NCI-H2029 (cell line): ENCODE results near the gene LRP6.
A peak's percentile ranks its signal among the peaks of the same experiment; 100 is the strongest.

Experiments used
- DNase-seq: peaks from one replicate; lab custom pipeline; 2025; lab: John Stamatoyannopoulos, UW

Gene LRP6

GRCh38 chr12:12072064-12072760 lies 194.6 kb downstream of the LRP6 start:
- no peak for DNase-seq

GRCh38 chr12:12070674-12071656 lies 195.9 kb downstream of the LRP6 start, which contains the start of gene BCL2L14:
TSS of gene BCL2L14 (plus strand) at chr12:12070939. CDS start at chr12:12079306, 8,367 bp downstream.
- DNase-seq, result peak; percentile 8

GRCh38 chr12:12069821-12070548 lies 196.9 kb downstream of the LRP6 start:
- no peak for DNase-seq

DNA sequence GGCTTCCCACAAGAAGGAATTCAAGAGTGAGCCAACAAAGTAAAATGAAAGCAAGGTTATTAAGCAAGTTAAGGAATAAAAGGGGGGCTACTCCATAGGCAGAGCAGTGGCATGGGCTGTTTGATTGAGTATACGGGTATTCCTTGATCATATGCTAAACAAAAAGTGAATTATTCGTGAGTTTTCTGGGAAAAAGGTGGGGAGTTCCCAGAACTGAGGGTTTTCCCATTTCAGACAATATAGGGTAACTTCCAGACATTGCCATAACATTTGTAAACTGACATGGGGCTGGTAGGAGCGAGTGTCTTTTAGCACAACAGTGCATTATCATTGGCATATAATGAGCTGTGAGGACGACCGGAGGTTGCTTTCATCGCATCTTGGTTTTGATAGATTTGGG lies 198.1 kb downstream of the LRP6 start:
- no peak for DNase-seq
